ENCODE measurements around the gene SMS.

DNA sequence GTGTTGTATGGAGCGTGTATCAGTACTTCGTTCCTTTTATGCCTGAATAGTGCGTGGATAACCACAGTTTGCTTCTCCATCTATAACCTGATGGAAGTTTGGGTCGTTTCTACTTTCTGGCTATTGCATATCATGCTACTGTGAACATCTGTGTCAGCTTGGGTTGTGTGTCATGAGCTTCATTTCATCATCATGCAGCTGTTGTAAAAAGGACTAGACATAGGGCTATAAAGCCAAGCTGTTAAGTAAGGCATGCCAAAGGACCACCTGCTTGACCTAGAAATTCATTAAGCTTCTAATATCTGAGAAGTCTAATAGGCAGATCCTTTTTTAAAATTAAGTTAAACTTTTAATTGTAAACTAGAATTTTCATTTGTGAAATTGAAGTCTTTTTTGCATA is 18.4 kb downstream of the SMS start:
- TF ChIP-seq POLR2AphosphoS5 (IDR thresholded peaks at IDR 0.05; ENCODE audit: low read depth, low read length) (no peak), TAF1 (IDR thresholded peaks at IDR 0.05; ENCODE audit: borderline replicate concordance, low read depth, low read length) (no peak)

Measured in GM12892 (cell line).